CD4-positive, alpha-beta T cell (primary cell): ENCODE measurements around the gene GDPD4. TPM values are rescaled to one million over a fixed set of nuclear protein-coding genes. Genes with fewer than 3 reads are reported as not detected.

ENCODE experiments used
- ATAC-seq: fragments of 200-7000 bp; cut with Tn5 transposase; one replicate; pipeline ENCODE4 v1.10.0; 2022; ENCODE audit warnings: mild to moderate bottlenecking; ENCODE audit not compliant: poor library complexity
- CTCF ChIA-PET: fragments of 350-600 bp; sonication (Branson Sonifier 250); formaldehyde crosslinking; loops from one replicate; lab custom pipeline; 2021; ENCODE audit warnings: antibody characterized with exemption, inconsistent platforms; lab: Charles Lee
- POLR2A ChIA-PET: fragments of 350-600 bp; sonication (Branson Sonifier 250); formaldehyde crosslinking; loops from one replicate; lab custom pipeline; 2021; ENCODE audit warnings: antibody characterized with exemption, inconsistent platforms; lab: Charles Lee
- DNase-seq, 14 experiments: peaks; one replicate each; pipeline ENCODE4 v3.0.0-alpha.2; 2013 to 2020; ENCODE audit warnings: mixed read lengths in 2 of 14
- H3K27ac ChIP-seq, 2 donors: one replicate each; pipeline versions ENCODE4 v1.5.1 to v1.7.0; 2013; ENCODE audit warnings: low read length in 2 of 2, low read depth in 1 of 2, mild to moderate bottlenecking in 1 of 2
- H3K27me3 ChIP-seq, 2 experiments: 1 replicate in 1 of 2; 2 replicates in 1 of 2; pipeline versions ENCODE4 v1.6.1 to v1.7.0; 2013; ENCODE audit warnings: low read length in 2 of 2, control low read depth in 1 of 2, mild to moderate bottlenecking in 1 of 2, moderate library complexity in 1 of 2; ENCODE audit not compliant: insufficient read depth in 2 of 2, control insufficient read depth in 1 of 2
- H3K36me3 ChIP-seq: one replicate; pipeline ENCODE4 v1.6.1; 2013; ENCODE audit warnings: low read length, control low read depth; ENCODE audit not compliant: insufficient read depth
- H3K4me1 ChIP-seq: one replicate; pipeline ENCODE4 v1.6.1; 2013; ENCODE audit warnings: low read length, control low read depth; ENCODE audit not compliant: insufficient read depth
- H3K4me3 ChIP-seq: one replicate; pipeline ENCODE4 v1.5.1; 2013; ENCODE audit warnings: mild to moderate bottlenecking, low read length, moderate library complexity
- H3K9me3 ChIP-seq, 2 experiments: 1 replicate in 1 of 2; 2 replicates in 1 of 2; pipeline versions ENCODE4 v1.6.1 to v1.7.0; 2013; ENCODE audit warnings: low read length in 2 of 2, mild to moderate bottlenecking in 2 of 2, control low read depth in 1 of 2, moderate library complexity in 1 of 2; ENCODE audit not compliant: control insufficient read depth in 1 of 2, insufficient read depth in 1 of 2
- H3K27ac Mint-ChIP-seq: one replicate; pipeline ENCODE4 v1.8.0; 2020; ENCODE audit warnings: mixed read lengths
- H3K27me3 Mint-ChIP-seq: one replicate; pipeline ENCODE4 v1.8.0; 2021; ENCODE audit warnings: mixed read lengths
- H3K36me3 Mint-ChIP-seq: one replicate; pipeline ENCODE4 v1.8.0; 2021; ENCODE audit warnings: low read depth, mixed read lengths
- H3K4me1 Mint-ChIP-seq: one replicate; pipeline ENCODE4 v1.8.0; 2021; ENCODE audit warnings: low read depth, mixed read lengths
- H3K4me3 Mint-ChIP-seq: one replicate; pipeline ENCODE4 v1.8.0; 2020; ENCODE audit warnings: mild to moderate bottlenecking, mixed read lengths
- H3K9me3 Mint-ChIP-seq: one replicate; pipeline ENCODE4 v1.8.0; 2020; ENCODE audit warnings: mixed read lengths
- CTCF ChIP-seq: fragments of 200-600 bp; IDR thresholded peaks from one replicate; pipeline ENCODE4 v1.8.0; 2022; ENCODE audit warnings: antibody characterized with exemption, mild to moderate bottlenecking
- intact Hi-C, 2 experiments: fragments of 100-400 bp; cut with DNase I in 1 of 2; cut with micrococcal nuclease in 1 of 2; formaldehyde crosslinking; loops; one replicate each; pipeline versions ENCODE4 v1.15.1 to v1.9.0; 2023 to 2025; cut with DNase I, micrococcal nuclease
- total RNA-seq, 174 experiments: library from RNA in 2 of 174; stranded (reverse) in 2 of 174; gene quantifications; one replicate each; pipeline ENCODE4 v1.2.3 and lab custom pipeline; 2021 to 2026

Gene GDPD4
- total RNA-seq, 2 experiments from 2014 or later, result not detected

GRCh38 chr11:77230878-77231605, 70.4 kb downstream of the GDPD4 start:
- Mint-ChIP-seq H3K27ac (no peak overlapping the region), H3K36me3 (no peaks in the 10 kb centered on the region), H3K4me3 (no peak overlapping the region), H3K27me3 (peaks cover 9% of the 10 kb centered on the region), H3K9me3 (no peaks in the 10 kb centered on the region), H3K4me1 (no peaks in the 10 kb centered on the region)
- no peaks in the 10 kb centered on the region for H3K36me3 ChIP-seq
- no peaks in the 10 kb centered on the region for H3K9me3 ChIP-seq
- no peak overlapping the region for H3K27ac ChIP-seq
- no peak for ATAC-seq
- ChIA-PET POLR2A (no interaction called here), CTCF (no interaction called here)
- no peak for DNase-seq
- intact Hi-C loops, result no loop called here
- TF ChIP-seq CTCF, result no peak
- H3K4me1 ChIP-seq, result no peaks in the 10 kb centered on the region
- peaks cover 3% of the 10 kb centered on the region in 2 experiments for H3K27me3 ChIP-seq
- H3K4me3 ChIP-seq, result no peak overlapping the region

GRCh38 chr11:77223797-77224196, 77.7 kb downstream of the GDPD4 start:
- H3K4me3 Mint-ChIP-seq, result no peak overlapping the region
- H3K4me1 ChIP-seq, result no peaks in the 10 kb centered on the region
- ATAC-seq, result no peak
- peaks cover 4 to 5% of the 10 kb centered on the region in 2 experiments for H3K27me3 ChIP-seq
- H3K27me3 Mint-ChIP-seq, result peaks cover 35% of the 10 kb centered on the region
- intact Hi-C loops, result no loop called here
- no peak overlapping the region for H3K27ac ChIP-seq
- TF ChIP-seq CTCF, result no peak
- no peaks in the 10 kb centered on the region for H3K36me3 Mint-ChIP-seq
- ChIA-PET CTCF (no interaction called here), POLR2A (interaction anchor here (0.6 kb wide), 1 partner anchor 438 kb away, joined by 3 read pairs; no protein-coding TSS in a partner anchor)
- H3K4me1 Mint-ChIP-seq, result no peaks in the 10 kb centered on the region
- H3K4me3 ChIP-seq, result no peak overlapping the region
- H3K27ac Mint-ChIP-seq, result no peak overlapping the region
- H3K36me3 ChIP-seq, result no peaks in the 10 kb centered on the region
- no peaks in the 10 kb centered on the region for H3K9me3 Mint-ChIP-seq
- H3K9me3 ChIP-seq, result no peaks in the 10 kb centered on the region
- no peak for DNase-seq

GRCh38 chr11:77217156-77217555, 84.3 kb downstream of the GDPD4 start:
- H3K4me3 Mint-ChIP-seq, result no peak overlapping the region

More at GRCh38 chr11:77217156-77217555, 84.3 kb downstream of the GDPD4 start:
- no peaks in the 10 kb centered on the region for H3K36me3 Mint-ChIP-seq
- no peak overlapping the region for H3K27ac Mint-ChIP-seq
- peaks cover 4% of the 10 kb centered on the region for H3K27me3 Mint-ChIP-seq
- ATAC-seq (no peak), DNase-seq (no peak)
- Histone ChIP-seq H3K27me3 (peaks cover 0 to 2% of the 10 kb centered on the region in 2 experiments), H3K4me1 (no peaks in the 10 kb centered on the region), H3K36me3 (no peaks in the 10 kb centered on the region), H3K27ac (no peak overlapping the region), H3K4me3 (no peak overlapping the region), H3K9me3 (no peaks in the 10 kb centered on the region)
- no peaks in the 10 kb centered on the region for H3K4me1 Mint-ChIP-seq
- TF ChIP-seq CTCF, result no peak
- POLR2A ChIA-PET, result no interaction called here
- no peaks in the 10 kb centered on the region for H3K9me3 Mint-ChIP-seq
- intact Hi-C loops, result no loop called here
- CTCF ChIA-PET, result no interaction called here
